Glutamatergic neuron (in vitro differentiated cells): ENCODE results near the gene LTBP4. TPM values are rescaled to one million over a fixed set of nuclear protein-coding genes. Genes with fewer than 3 reads are reported as not detected.

Experiments used
- DNase-seq: peaks from one replicate; pipeline ENCODE4 v3.0.0; 2022
- H3K27ac Mint-ChIP-seq: one replicate; pipeline ENCODE4 v1.8.0; 2020; ENCODE audit warnings: mild to moderate bottlenecking, mixed read lengths, inconsistent platforms; ENCODE audit not compliant: unreplicated experiment
- H3K27me3 Mint-ChIP-seq: one replicate; pipeline ENCODE4 v1.8.0; 2020; ENCODE audit warnings: mild to moderate bottlenecking, moderate library complexity, mixed read lengths, inconsistent platforms; ENCODE audit not compliant: unreplicated experiment
- H3K36me3 Mint-ChIP-seq: one replicate; pipeline ENCODE4 v1.8.0; 2020; ENCODE audit warnings: mild to moderate bottlenecking, mixed read lengths, inconsistent platforms; ENCODE audit not compliant: unreplicated experiment
- H3K4me1 Mint-ChIP-seq: one replicate; pipeline ENCODE4 v1.8.0; 2020; ENCODE audit warnings: mild to moderate bottlenecking, low read depth, mixed read lengths, inconsistent platforms; ENCODE audit not compliant: unreplicated experiment
- H3K4me3 Mint-ChIP-seq: one replicate; pipeline ENCODE4 v1.8.0; 2020; ENCODE audit warnings: mild to moderate bottlenecking, mixed read lengths, inconsistent platforms; ENCODE audit not compliant: unreplicated experiment
- H3K9me3 Mint-ChIP-seq: one replicate; pipeline ENCODE4 v1.8.0; 2020; ENCODE audit warnings: mild to moderate bottlenecking, moderate library complexity, mixed read lengths, inconsistent platforms; ENCODE audit not compliant: unreplicated experiment
- total RNA-seq: library from RNA; stranded (reverse); fragmentation: NEBNext Ultra II Directional; extraction: Animal tissue kit (Norgen Biotek cat#: 25700); gene quantifications from one replicate; pipeline ENCODE4 v1.2.1, GENCODE V29; 2021; ENCODE audit not compliant: unreplicated experiment
- TF ChIP-seq, protein P1 (sequence below): fragments of 200-600 bp; sonication (generic); IDR thresholded peaks from one replicate; pipeline ENCODE4 v1.5.0; 2021; ENCODE audit not compliant: partially characterized antibody, unreplicated experiment

The LTBP4 gene
- total RNA-seq, 1 donor from 2014 or later: 169 TPM

GRCh38 chr19:40609561-40610395 lies 8.6 kb downstream of the LTBP4 start:
- H3K4me1 Mint-ChIP-seq: peaks cover 7% of the 10 kb centered on the region
- H3K27me3 Mint-ChIP-seq: peaks cover 33% of the 10 kb centered on the region
- peaks cover 6% of the 10 kb centered on the region for H3K36me3 Mint-ChIP-seq
- TF ChIP-seq, protein P1, sequence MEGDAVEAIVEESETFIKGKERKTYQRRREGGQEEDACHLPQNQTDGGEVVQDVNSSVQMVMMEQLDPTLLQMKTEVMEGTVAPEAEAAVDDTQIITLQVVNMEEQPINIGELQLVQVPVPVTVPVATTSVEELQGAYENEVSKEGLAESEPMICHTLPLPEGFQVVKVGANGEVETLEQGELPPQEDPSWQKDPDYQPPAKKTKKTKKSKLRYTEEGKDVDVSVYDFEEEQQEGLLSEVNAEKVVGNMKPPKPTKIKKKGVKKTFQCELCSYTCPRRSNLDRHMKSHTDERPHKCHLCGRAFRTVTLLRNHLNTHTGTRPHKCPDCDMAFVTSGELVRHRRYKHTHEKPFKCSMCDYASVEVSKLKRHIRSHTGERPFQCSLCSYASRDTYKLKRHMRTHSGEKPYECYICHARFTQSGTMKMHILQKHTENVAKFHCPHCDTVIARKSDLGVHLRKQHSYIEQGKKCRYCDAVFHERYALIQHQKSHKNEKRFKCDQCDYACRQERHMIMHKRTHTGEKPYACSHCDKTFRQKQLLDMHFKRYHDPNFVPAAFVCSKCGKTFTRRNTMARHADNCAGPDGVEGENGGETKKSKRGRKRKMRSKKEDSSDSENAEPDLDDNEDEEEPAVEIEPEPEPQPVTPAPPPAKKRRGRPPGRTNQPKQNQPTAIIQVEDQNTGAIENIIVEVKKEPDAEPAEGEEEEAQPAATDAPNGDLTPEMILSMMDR: no peak
- H3K9me3 Mint-ChIP-seq: peaks cover 14% of the 10 kb centered on the region
- DNase-seq: peak; percentile 89
- H3K4me3 Mint-ChIP-seq: peak overlapping the region; percentile 75
- peak overlapping the region; percentile 64 for H3K27ac Mint-ChIP-seq

DNA sequence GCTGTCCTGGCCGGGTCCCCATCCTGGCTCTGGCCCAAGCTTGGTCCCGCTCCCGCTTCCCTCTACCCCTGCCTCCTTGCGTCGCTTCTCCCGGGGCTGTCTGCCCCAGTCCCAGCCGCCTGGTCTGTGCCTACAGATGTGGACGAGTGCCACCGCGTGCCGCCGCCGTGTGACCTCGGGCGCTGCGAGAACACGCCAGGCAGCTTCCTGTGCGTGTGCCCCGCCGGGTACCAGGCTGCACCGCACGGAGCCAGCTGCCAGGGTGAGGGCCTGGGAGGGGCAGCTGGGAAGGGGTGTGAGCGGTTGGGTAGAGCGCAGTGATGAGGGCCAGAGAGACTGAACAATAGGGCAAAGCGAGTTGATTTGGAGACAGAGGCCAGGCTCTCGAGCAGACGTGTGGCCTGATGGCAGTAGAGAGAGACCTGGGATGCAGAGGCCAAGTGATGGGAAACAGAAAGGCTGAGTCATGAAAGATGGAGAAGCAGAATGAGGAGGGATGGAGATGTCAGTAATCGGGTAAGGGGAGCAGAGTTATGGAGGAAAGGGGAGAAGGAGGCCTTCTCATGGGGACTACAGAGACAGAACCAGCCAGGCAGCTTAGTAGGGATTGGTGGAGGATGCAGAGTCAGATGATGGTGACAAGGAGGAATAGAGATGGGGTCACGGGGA lies 9.4 kb downstream of the LTBP4 start:
- Mint-ChIP-seq H3K9me3 (peaks cover 15% of the 10 kb centered on the region), H3K4me3 (peak overlapping the region; percentile 75), H3K27me3 (peaks cover 31% of the 10 kb centered on the region), H3K27ac (peak overlapping the region; percentile 54), H3K4me1 (peaks cover 9% of the 10 kb centered on the region), H3K36me3 (peaks cover 7% of the 10 kb centered on the region)
- TF ChIP-seq, protein P1: no peak
- DNase-seq: no peak

DNA sequence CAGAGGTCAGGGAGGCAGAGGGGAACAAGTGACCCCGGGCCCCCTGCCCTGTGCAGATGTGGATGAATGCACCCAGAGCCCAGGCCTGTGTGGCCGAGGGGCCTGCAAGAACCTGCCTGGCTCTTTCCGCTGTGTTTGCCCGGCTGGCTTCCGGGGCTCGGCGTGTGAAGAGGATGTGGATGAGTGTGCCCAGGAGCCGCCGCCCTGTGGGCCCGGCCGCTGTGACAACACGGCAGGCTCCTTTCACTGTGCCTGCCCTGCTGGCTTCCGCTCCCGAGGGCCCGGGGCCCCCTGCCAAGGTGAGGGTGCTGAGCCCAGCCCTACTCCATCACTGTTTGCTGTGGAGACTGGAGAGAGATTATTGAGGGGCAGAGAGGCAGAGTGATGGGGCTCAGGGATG lies 9.9 kb downstream of the LTBP4 start:
- peaks cover 6% of the 10 kb centered on the region for H3K4me1 Mint-ChIP-seq
- peaks cover 11% of the 10 kb centered on the region for H3K36me3 Mint-ChIP-seq
- TF ChIP-seq, protein P1: no peak
- H3K27ac Mint-ChIP-seq: peak overlapping the region; percentile 54
- DNase-seq: no peak
- peaks cover 28% of the 10 kb centered on the region for H3K27me3 Mint-ChIP-seq
- H3K9me3 Mint-ChIP-seq: peaks cover 12% of the 10 kb centered on the region
- H3K4me3 Mint-ChIP-seq: peak overlapping the region; percentile 69

GRCh38 chr19:40611900-40612698 lies 10.9 kb downstream of the LTBP4 start:
- H3K9me3 Mint-ChIP-seq: peaks cover 12% of the 10 kb centered on the region
- H3K27me3 Mint-ChIP-seq: peaks cover 28% of the 10 kb centered on the region
- H3K36me3 Mint-ChIP-seq: peaks cover 11% of the 10 kb centered on the region
- no peak for DNase-seq
- H3K27ac Mint-ChIP-seq: peak overlapping the region; percentile 15
- TF ChIP-seq, protein P1: no peak
- H3K4me1 Mint-ChIP-seq: peaks cover 6% of the 10 kb centered on the region
- peak overlapping the region; percentile 41 for H3K4me3 Mint-ChIP-seq
